ENCODE measurements around the gene GPX7. TPM values are rescaled to one million over a fixed set of nuclear protein-coding genes. Genes with fewer than 3 reads are reported as not detected.

The GPX7 gene
- polyA plus RNA-seq, 1 donor from 2014 or later, result 1.3 TPM

DNA sequence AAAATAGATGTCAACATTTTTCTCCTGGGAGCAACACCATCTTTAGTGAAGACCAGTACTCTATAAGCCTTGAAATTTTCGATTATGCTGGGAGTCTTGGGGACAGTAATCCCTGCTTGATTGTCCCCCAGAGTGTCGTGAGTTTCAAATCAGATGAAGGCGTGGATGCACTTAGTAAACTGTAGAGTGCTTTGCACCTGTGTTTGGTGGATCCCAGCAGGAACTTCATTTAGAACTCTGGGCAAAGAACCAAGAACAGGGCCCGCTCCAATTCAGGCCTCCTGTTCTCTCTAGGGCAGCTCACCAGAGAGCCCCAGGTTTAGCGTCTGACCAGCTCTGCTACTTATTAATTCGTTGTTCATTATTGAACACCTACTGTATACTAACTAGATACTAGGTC, 1.5 kb downstream of the GPX7 start:
- Histone ChIP-seq H3K4me3 (ENCODE audit: low read length) (no peak overlapping the region), H3K27me3 (ENCODE audit: insufficient read depth, low read depth, low read length) (peaks cover 7% of the 10 kb centered on the region), H3K36me3 (ENCODE audit: insufficient read depth, low read length) (no peaks in the 10 kb centered on the region), H3K9me2 (ENCODE audit: insufficient read depth, low read length) (no peaks in the 10 kb centered on the region), H3K27ac (ENCODE audit: low read length) (no peak overlapping the region), H3K9ac (ENCODE audit: low read length) (no peak overlapping the region), H3F3A (ENCODE audit: insufficient read depth, low read length, poor library complexity, severe bottlenecking) (no peaks in the 10 kb centered on the region), H4K20me1 (ENCODE audit: insufficient read depth) (no peaks in the 10 kb centered on the region), H3K9me3 (ENCODE audit: low read length) (no peaks in the 10 kb centered on the region), H2AFZ (ENCODE audit: low read depth, low read length) (no peak overlapping the region), H3K79me2 (replicated peaks; ENCODE audit: insufficient read depth, low read length) (no peaks in the 10 kb centered on the region), H3K4me2 (ENCODE audit: low read length) (no peak overlapping the region)
- TF ChIP-seq, protein P1, sequence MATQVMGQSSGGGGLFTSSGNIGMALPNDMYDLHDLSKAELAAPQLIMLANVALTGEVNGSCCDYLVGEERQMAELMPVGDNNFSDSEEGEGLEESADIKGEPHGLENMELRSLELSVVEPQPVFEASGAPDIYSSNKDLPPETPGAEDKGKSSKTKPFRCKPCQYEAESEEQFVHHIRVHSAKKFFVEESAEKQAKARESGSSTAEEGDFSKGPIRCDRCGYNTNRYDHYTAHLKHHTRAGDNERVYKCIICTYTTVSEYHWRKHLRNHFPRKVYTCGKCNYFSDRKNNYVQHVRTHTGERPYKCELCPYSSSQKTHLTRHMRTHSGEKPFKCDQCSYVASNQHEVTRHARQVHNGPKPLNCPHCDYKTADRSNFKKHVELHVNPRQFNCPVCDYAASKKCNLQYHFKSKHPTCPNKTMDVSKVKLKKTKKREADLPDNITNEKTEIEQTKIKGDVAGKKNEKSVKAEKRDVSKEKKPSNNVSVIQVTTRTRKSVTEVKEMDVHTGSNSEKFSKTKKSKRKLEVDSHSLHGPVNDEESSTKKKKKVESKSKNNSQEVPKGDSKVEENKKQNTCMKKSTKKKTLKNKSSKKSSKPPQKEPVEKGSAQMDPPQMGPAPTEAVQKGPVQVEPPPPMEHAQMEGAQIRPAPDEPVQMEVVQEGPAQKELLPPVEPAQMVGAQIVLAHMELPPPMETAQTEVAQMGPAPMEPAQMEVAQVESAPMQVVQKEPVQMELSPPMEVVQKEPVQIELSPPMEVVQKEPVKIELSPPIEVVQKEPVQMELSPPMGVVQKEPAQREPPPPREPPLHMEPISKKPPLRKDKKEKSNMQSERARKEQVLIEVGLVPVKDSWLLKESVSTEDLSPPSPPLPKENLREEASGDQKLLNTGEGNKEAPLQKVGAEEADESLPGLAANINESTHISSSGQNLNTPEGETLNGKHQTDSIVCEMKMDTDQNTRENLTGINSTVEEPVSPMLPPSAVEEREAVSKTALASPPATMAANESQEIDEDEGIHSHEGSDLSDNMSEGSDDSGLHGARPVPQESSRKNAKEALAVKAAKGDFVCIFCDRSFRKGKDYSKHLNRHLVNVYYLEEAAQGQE (IDR thresholded peaks at IDR 0.05; ENCODE audit: borderline replicate concordance), result no peak
- TF ChIP-seq POLR2AphosphoS5 (IDR thresholded peaks at IDR 0.05) (no peak), EZH2 (IDR thresholded peaks at IDR 0.05; ENCODE audit: borderline replicate concordance, insufficient read depth, low read length, poor library complexity, severe bottlenecking) (no peak), SMC3 (conservative IDR thresholded peaks at IDR 0.05; ENCODE audit: poor library complexity) (no peak), EP300 (conservative IDR thresholded peaks at IDR 0.05; ENCODE audit: poor library complexity, severe bottlenecking) (no peak), RAD21 (conservative IDR thresholded peaks at IDR 0.05) (no peak), TAF1 (IDR thresholded peaks at IDR 0.05; ENCODE audit: low read depth) (no peak), MXI1 (conservative IDR thresholded peaks at IDR 0.05; ENCODE audit: poor library complexity, severe bottlenecking) (no peak)
- TF ChIP-seq, protein P2, sequence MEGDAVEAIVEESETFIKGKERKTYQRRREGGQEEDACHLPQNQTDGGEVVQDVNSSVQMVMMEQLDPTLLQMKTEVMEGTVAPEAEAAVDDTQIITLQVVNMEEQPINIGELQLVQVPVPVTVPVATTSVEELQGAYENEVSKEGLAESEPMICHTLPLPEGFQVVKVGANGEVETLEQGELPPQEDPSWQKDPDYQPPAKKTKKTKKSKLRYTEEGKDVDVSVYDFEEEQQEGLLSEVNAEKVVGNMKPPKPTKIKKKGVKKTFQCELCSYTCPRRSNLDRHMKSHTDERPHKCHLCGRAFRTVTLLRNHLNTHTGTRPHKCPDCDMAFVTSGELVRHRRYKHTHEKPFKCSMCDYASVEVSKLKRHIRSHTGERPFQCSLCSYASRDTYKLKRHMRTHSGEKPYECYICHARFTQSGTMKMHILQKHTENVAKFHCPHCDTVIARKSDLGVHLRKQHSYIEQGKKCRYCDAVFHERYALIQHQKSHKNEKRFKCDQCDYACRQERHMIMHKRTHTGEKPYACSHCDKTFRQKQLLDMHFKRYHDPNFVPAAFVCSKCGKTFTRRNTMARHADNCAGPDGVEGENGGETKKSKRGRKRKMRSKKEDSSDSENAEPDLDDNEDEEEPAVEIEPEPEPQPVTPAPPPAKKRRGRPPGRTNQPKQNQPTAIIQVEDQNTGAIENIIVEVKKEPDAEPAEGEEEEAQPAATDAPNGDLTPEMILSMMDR (IDR thresholded peaks at IDR 0.05; ENCODE audit: poor library complexity, severe bottlenecking), result no peak

DNA sequence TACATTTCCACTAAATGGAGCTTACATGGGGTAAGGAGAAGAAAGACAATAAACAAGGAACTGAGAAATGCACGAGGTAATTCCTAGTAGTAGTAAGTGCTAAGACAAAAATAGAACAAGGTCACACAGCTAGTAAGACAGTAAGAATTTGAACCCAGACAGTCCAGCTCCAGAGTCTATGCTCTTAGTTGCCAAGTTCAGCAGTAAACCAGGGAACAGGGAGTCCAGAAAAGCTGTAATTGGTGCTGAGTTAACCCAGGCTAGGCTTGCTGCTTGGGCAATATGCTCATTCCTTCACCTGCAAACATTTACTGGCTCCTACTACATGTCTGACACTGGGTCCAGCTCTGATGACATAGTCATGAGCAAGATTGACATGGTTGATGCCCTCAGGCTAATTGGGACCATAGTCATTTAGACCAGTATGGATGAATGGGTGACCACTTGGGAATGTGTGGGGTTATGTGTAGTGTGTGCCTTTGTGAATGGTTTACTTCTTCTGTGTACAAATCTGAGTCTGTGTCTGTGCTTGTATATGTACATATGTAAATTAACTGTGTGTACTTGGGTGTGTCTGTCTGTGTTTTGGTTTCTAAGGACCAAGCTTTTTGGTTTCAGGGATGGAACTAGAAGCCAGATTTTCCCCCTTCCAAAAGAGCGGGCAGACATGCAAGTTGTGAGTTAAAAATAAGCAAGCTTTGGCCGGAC, 2.0 kb downstream of the GPX7 start:
- Histone ChIP-seq H3K27ac (ENCODE audit: low read length) (no peak overlapping the region), H3K4me3 (ENCODE audit: low read length) (no peak overlapping the region), H4K20me1 (ENCODE audit: insufficient read depth) (no peaks in the 10 kb centered on the region), H3K79me2 (replicated peaks; ENCODE audit: insufficient read depth, low read length) (no peaks in the 10 kb centered on the region), H3K9ac (ENCODE audit: low read length) (no peak overlapping the region), H3K9me2 (ENCODE audit: insufficient read depth, low read length) (no peaks in the 10 kb centered on the region), H3K9me3 (ENCODE audit: low read length) (no peaks in the 10 kb centered on the region), H3K27me3 (ENCODE audit: insufficient read depth, low read depth, low read length) (peaks cover 7% of the 10 kb centered on the region), H3F3A (ENCODE audit: insufficient read depth, low read length, poor library complexity, severe bottlenecking) (no peaks in the 10 kb centered on the region), H3K36me3 (ENCODE audit: insufficient read depth, low read length) (no peaks in the 10 kb centered on the region), H2AFZ (ENCODE audit: low read depth, low read length) (no peak overlapping the region), H3K4me2 (ENCODE audit: low read length) (no peak overlapping the region)
- no peak for TF ChIP-seq EP300 (conservative IDR thresholded peaks at IDR 0.05; ENCODE audit: poor library complexity, severe bottlenecking)
- no peak for TF ChIP-seq EZH2 (IDR thresholded peaks at IDR 0.05; ENCODE audit: borderline replicate concordance, insufficient read depth, low read length, poor library complexity, severe bottlenecking)
- no peak for TF ChIP-seq POLR2AphosphoS5 (IDR thresholded peaks at IDR 0.05)
- TF ChIP-seq SMC3 (conservative IDR thresholded peaks at IDR 0.05; ENCODE audit: poor library complexity), result no peak
- TF ChIP-seq, protein P1 (IDR thresholded peaks at IDR 0.05; ENCODE audit: borderline replicate concordance), result no peak
- TF ChIP-seq, protein P2 (IDR thresholded peaks at IDR 0.05; ENCODE audit: poor library complexity, severe bottlenecking), result no peak
- TF ChIP-seq MXI1 (conservative IDR thresholded peaks at IDR 0.05; ENCODE audit: poor library complexity, severe bottlenecking), result no peak
- no peak for TF ChIP-seq TAF1 (IDR thresholded peaks at IDR 0.05; ENCODE audit: low read depth)
- no peak for TF ChIP-seq RAD21 (conservative IDR thresholded peaks at IDR 0.05)

Measured in neural cell (in vitro differentiated cells).